Posterior cingulate gyrus (tissue), 11 donors: ENCODE data around the gene EFNB3.
A peak's percentile ranks its signal among the peaks of the same experiment; 100 is the strongest.

Source experiments
- DNase-seq, 10 donors: peaks; one replicate each; pipeline versions ENCODE4 v3.0.0 to v3.0.0-alpha.2; 2020 to 2021; ENCODE audit warnings: mixed read lengths in 3 of 10
- intact Hi-C: fragments of 100-400 bp; cut with DNase I; formaldehyde crosslinking; loops from one replicate; pipeline ENCODE4 v1.15.1; 2023

Gene EFNB3

DNA sequence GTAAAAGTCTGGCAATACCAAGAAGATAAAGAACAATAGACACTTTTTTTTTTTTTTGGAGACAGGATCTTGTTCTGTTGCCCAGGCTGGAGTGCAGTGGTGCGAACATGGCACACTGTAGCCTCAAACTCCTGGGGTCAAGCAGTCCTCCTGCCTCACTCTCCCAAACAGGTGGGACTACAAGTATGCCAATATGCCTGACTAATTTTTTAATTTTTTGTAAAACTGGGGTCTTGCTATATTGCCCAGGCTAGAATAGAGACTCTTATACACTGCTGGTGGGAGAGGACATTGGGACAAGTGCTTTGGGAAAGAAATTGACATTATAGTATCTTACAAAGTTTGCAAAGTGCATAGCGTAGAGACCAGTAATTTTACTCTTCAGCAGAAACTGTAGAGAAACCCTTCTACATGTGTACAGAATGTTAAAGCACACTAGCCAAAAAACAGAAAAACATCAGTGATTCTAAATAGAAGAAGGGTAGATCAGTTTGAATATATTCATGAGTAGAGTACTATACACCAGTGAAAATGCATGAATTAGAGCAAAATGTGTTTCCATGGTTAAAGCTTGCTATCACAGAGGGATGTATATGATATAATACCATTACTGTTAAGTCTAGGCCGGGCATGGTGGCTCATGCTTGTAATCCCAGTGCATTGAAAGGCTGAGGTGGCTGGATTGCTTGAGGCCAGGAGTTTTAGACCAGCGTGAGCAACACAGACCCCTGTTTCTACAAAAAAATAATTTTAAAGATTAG, 7.0 kb upstream of the EFNB3 start:
- DNase-seq, result no peak
- intact Hi-C loops, result no loop called here

DNA sequence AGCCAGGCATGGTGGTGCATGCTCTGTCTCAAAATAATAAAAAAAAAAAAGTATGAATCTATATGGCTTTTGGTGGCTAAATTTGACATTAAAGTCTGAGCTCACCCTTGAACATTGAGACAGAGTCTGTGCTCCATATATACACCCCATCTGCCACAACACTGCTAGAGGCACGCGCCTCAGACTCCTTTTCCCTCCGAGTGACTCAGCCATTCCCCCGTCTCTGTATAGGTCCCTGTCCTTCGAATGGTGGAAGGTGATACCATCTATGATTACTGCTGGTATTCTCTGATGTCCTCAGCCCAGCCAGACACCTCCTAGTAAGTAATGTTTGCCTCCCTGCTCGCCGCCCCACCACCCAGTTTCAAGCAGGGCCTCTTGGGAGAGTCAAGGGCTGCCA, 4.5 kb upstream of the EFNB3 start:
- intact Hi-C loops, result no loop called here
- DNase-seq, result peak in 1 of 10 donors; percentile 14

DNA sequence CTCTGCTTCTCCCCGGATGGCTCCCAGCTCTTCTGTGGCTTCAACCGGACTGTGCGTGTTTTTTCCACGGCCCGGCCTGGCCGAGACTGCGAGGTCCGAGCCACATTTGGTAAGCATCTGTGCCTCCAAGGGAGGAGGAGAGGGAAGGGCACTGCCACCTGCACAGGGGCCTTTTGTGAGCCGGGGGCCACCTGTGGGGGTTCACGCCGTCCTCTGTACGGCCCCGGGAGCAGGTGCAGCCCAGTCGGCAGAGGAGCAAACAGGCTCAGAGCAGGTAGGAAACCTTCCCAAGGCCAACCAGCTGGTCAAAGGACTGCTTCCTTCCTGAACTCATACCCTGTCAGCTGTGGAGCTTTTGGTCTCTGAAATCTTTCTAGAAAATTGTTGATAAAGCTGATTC, 3.3 kb upstream of the EFNB3 start:
- intact Hi-C loops, result no loop called here
- peak in 2 of 10 donors; percentile 35 to 54 for DNase-seq

DNA sequence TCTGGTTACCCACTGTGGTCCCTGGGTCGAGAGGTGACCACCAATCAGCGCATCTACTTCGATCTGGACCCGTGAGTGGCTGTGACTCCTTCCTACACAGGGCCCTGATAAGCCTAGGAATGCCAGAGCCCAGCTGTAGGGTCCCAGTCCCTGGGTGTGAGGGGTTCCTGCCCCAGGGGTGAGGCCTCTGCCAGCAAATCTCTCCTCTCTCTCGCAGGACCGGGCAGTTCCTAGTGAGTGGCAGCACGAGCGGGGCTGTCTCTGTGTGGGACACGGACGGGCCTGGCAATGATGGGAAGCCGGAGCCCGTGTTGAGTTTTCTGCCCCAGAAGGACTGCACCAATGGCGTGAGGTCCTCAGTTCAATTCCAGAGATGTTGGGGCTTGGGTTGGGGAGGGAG, 2.2 kb upstream of the EFNB3 start:
- DNase-seq, result peak in 2 of 10 donors; percentile 56 to 68
- intact Hi-C loops, result no loop called here

DNA sequence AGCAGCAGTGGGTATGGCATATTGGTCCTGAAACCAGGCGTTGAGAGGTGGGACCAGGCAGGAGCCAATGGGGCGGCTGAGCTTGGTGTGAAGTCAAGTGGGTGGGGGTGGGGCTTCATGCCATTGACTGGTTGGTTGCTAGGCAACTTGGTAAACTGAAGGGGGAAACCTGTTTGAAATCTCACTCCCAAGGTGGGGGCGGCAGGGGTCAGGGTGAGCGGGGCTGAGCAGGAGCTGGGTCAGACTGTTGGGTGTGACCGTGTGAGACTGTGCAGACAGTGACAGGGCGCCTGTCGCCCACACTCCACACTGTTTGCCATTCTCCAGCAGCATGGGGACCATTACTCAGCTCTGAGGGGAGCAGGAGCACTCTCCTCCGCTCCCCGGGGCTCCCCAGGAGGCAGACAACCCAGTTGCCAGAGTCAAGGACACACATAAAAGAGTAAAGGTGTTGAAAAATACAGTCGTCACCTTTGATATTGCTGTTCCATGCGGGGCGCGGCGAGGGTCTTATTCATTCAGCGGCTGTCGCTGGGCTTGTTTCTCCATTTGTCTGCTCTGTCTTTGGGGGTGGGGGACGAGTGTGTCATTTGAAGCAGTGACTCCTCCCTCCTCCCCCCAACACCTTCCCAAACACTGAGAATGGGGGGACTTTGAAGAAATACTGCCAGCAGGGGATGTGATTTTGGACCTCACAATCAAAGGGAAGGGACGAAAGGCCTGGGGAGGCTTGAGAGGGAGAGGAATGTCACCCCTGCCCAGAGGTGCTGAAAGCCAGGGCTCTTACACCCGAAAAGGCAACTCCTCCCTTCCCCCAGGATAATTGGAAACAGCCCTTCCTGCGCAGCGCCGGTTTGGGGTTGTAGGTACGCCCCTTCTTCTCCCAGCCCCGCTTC, 1.2 kb upstream of the EFNB3 start:
- intact Hi-C loops, result no loop called here
- DNase-seq, result peak in 8 of 10 donors; percentile 50 to 95 (median 76)

DNA sequence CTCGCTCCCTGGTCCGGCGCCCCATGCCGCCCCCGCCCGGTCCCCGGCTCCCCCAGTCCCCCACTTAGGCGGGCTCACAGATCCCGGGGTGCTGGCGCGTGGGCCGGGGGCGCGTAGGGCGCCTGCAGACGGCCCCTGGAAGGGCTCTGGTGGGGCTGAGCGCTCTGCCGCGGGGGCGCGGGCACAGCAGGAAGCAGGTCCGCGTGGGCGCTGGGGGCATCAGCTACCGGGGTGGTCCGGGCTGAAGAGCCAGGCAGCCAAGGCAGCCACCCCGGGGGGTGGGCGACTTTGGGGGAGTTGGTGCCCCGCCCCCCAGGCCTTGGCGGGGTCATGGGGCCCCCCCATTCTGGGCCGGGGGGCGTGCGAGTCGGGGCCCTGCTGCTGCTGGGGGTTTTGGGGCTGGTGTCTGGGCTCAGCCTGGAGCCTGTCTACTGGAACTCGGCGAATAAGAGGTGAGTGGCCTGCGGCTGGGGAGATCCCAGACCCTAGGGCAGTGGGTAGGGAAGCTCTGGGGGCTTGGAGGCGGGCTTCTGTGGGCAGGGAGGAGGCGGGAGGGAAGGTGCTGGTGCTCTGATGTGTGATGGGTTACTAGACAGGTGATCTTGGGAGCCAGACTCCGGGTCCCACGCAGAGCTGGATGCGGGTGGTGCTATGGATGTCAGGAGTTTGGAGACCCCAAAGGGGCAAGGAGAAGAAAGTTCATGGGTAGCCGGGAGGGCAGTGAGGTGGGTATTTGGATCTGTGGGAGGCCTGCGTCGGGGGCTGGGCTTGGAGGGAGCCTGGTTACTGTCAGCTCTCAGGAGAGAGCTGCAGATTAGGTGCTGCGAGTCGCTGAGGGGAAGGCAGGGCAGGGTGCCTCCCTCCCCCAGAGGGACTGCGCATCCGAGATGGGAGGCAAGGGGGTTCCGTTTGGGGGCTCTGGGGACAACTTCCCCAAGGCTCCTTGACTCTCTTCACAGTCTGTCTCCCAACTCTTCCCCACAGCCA, 560 bp downstream of the EFNB3 start:
- peak in 2 of 10 donors; percentile 78 to 83 for DNase-seq
- intact Hi-C loops, result no loop called here

DNA sequence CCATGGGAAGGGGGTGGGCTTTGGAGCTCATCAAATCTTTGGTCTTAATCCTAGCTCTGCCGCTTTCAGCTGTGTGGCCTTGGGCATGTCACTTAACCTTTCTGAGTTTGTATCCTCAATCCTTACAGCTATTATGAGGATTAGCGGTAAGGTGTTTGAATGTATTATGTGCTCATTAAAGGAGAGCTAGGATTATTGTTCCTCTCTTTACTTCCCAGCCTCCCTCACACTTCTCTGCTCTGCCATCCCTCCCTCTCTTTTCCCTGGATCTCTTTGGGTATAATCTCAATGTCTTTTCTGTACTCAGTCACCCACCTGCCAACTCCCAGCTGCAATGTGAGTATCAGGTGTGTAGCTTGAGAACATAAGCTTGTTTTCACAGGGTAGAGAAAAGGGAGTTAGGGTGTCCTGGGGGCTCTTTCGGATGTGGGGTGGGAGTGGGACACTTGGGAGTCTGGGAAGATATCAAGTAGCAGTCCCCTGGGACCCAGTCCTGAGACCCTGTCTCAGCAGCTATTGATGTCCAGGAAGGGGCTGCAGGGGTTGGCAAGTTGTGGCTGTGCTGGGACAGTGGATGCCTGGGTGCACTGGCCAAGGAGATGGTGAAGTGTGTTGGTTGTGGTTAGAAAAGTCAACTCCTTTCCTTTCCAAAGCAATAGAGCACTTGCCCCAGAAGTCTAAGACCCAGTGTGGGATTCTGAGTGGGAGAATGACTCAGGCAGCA, 1.8 kb downstream of the EFNB3 start:
- DNase-seq, result peak in 1 of 10 donors; percentile 9

DNA sequence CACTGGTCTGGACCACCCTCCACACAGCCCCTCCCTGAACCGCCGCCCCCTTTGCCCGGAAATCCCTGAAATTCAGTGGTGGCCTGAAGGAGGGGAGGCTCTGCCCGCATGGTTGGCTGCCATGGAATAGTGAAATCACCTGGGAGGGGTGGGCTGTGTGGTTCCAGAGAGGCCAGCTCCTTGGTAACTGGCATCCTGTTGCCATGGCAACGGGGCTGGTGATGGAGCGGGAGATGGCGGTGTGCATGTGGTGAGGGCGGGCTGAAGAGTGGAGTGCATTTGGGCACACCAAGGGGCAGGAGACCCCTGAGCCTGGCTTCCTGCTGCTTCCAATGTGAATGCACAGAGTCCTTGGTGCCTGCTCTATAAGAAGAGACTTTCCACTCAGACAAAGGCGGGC, 2.4 kb downstream of the EFNB3 start:
- intact Hi-C loops, result no loop called here
- DNase-seq, result peak in 4 of 10 donors; percentile 23 to 90 (median 56)

More for the DNA sequence above, 1.8 kb downstream of the EFNB3 start:
- intact Hi-C loops, result no loop called here

DNA sequence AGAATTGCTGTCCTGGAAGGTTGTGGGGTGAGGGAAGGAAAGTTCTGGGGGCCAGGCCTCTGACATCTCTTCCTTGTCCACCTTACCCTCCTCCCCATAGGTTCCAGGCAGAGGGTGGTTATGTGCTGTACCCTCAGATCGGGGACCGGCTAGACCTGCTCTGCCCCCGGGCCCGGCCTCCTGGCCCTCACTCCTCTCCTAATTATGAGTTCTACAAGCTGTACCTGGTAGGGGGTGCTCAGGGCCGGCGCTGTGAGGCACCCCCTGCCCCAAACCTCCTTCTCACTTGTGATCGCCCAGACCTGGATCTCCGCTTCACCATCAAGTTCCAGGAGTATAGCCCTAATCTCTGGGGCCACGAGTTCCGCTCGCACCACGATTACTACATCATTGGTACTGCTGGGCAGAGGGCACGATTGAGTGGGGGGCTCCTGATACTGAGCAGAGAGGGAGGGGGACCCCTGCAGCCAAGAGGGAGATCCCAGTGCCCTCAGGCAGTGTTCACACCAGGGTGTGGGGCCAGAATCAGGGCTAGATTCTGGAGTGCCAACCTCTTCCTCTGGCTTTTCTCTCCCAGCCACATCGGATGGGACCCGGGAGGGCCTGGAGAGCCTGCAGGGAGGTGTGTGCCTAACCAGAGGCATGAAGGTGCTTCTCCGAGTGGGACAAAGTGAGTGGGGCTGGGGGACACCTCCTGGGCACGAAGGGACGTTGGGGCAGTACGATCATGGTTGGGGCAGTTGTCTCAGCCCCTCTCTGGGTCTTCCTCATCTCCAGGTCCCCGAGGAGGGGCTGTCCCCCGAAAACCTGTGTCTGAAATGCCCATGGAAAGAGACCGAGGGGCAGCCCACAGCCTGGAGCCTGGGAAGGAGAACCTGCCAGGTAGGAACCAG, 3.1 kb downstream of the EFNB3 start:
- intact Hi-C loops, result no loop called here
- DNase-seq, result peak in 1 of 10 donors; percentile 62

DNA sequence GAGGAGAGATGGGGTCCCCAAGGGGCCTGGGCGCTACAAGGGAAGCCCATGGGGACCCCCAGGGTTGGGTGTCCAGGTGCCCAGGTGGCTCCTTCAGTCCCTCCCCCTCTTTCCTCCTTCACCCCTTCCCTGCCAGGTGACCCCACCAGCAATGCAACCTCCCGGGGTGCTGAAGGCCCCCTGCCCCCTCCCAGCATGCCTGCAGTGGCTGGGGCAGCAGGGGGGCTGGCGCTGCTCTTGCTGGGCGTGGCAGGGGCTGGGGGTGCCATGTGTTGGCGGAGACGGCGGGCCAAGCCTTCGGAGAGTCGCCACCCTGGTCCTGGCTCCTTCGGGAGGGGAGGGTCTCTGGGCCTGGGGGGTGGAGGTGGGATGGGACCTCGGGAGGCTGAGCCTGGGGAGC, 4.0 kb downstream of the EFNB3 start:
- intact Hi-C loops, result no loop called here
- DNase-seq, result peak in 2 of 10 donors; percentile 53 to 69

DNA sequence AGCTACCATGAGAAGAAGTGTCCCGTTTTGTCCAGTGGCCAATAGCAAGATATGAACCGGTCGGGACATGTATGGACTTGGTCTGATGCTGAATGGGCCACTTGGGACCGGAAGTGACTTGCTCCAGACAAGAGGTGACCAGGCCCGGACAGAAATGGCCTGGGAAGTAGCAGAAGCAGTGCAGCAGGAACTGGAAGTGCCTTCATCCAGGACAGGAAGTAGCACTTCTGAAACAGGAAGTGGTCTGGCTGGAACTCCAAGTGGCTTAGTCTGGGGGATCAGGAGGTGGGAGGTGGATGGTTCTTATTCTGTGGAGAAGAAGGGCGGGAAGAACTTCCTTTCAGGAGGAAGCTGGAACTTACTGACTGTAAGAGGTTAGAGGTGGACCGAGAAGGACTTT, 5.3 kb downstream of the EFNB3 start:
- intact Hi-C loops, result no loop called here

DNA sequence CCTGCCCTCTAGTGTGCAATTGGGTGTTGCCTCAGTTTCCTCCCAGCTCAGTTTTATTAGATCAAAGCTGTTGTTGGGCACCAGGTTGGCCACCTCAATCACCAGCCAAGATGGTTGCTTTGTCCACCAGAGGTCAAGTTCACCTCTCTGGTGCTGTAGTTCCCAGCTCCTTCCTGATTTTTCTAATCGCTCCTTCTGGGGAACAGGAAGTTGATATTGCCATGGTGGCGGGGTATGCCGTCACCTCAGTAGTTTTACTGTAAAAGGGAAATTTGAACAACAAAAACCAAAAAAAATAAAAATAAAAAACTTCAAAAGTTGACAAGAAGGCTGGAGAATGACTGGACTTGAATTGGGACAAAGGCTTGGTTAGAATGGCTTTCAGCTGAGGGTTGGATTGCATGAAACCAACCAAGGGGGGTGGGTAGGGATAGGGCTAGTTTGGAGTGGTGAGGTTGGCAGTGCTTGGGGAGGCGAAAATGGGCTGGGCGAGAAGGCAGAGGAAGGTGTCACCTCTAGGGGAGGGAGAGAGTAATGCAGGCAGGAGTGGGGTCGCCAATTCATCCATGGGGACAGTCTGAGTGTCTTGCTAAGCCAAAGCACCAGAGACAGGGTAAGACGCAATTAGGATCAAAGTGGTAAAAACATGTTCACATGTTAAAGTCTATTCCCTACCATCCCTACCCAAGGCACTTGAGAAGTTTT, 6.2 kb downstream of the EFNB3 start:
- intact Hi-C loops, result no loop called here
- peak in 2 of 10 donors; percentile 5 to 39 for DNase-seq

More for the DNA sequence above, 5.3 kb downstream of the EFNB3 start:
- peak in 1 of 10 donors; percentile 68 for DNase-seq

DNA sequence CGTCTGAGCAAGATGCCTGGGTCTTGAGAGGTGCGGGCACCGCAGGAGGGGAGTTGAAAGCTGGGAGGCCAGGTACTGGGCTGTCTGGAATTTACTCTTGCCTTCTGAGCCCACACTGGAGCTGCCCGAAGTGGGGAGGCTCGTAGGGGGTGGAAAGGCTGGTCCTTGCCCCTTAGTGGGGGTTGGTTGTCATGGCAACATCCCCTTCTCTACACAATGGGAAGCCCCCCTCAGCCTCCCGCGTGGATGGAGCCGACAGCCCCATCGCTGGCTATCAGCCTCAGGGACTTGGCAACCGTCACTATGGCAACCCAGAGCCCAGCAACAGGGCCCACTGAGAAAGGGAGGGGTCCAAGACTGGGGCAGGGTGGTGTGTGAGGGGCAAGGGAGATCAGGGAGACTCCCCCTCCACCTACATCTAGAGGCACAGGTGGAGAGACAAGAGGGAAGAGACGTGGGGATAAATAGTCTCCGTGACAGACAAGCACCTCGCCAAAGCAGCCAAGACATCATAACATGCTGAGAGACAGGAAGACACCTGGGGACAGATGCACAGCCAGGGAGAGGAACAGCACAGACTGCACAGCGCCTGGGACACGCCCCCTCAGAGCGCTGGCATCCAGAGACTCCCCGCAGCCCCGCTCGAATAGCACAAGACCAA, 7.2 kb downstream of the EFNB3 start:
- DNase-seq, result peak in 3 of 10 donors; percentile 19 to 81 (median 77)
- intact Hi-C loops, result no loop called here

DNA sequence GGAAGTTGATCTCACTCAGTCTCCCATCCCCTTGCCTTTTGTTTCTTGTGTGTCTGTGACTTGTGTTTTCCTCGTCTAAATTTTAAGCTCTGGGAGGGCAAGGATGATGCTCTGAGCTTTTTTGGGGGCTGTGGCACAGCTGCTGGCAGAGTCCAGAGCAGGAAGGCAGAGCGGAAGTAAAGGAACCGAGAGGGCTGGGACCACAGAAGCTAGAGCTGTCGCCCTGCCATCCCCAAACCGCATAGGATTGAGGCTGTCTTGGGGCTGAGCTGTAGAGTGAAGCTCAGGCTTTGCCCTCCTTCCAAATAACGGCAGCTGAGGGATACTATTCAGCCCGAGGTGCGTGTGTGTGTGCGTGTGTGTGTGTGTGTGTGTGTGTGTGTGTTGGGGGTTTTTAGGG, 8.8 kb downstream of the EFNB3 start:
- intact Hi-C loops, result no loop called here
- peak in 2 of 10 donors; percentile 27 to 45 for DNase-seq

DNA sequence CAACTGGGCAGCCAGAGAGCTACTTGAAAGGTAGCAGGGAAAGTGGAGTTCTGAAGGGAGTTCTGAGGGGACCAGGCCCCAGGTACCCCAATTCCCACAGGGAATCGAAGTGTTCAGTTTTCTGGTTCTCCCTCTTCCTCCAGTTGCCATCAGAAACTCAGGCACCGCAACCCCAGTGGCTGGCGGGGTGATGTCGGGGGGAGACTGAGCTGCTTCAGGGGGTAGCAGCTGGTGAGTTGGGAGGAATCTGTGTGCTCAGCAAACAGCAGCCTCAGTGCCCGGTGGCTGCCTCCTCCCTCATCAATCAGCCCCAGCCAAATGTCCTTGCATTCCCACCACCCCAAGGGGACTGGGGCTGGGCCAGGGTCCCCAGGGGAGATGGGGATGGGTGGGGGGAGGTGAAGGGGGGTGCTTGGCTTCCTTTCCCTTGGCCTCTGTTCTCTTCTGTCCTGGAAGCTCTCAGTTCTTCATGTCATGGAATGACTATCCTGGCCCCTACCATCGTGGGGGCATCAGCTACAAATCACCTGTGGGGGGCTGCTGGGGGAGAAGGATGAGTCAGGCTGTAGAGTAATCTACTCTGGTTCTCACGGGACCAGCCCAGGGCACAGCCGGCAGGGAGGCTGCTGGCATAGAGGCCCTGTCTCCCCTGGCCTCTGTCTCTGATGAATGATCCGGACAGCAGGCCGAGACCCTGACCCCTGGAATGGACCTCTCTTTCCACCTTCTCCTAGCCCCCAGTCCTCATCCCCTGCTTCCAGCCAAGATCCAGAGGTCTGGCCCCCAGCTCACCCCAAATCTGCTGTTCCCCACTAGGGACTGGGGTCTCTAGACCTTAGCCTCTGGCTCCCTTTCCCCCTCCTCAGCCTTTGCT, 10.0 kb downstream of the EFNB3 start:
- DNase-seq, result peak in 2 of 10 donors; percentile 51 to 53
- intact Hi-C loops, result no loop called here
